HUDEP-2 (cell line): ENCODE measurements around the gene INO80.

ENCODE experiments used
- DNase-seq, 76 experiments: peaks; one replicate each; lab custom pipeline; 2025; ENCODE audit not compliant: unreplicated experiment in 76 of 76; lab: John Stamatoyannopoulos, UW

INO80 gene

GRCh38 chr15:40933517-40933902 is 182.6 kb downstream of the INO80 start:
- peak in 8 of 76 experiments; percentile 8 to 42 (median 22) for DNase-seq

- no peak for DNase-seq
These were observed 183.2 kb downstream of the INO80 start for GRCh38 chr15:40932649-40933516.

- peak in 1 of 76 experiments; percentile 11 for DNase-seq
These were observed 183.9 kb downstream of the INO80 start for GRCh38 chr15:40932156-40932555.

- no peak for DNase-seq
These were observed 184.6 kb downstream of the INO80 start for GRCh38 chr15:40931300-40932142.

- peak in 5 of 76 experiments; percentile 9 to 39 (median 12) for DNase-seq
These were observed 185.4 kb downstream of the INO80 start for GRCh38 chr15:40930430-40931299.

- DNase-seq, result peak in 2 of 76 experiments; percentile 19 to 38
These were observed 186.2 kb downstream of the INO80 start for GRCh38 chr15:40929660-40930429.
